Psoas muscle (tissue), 8 donors: ENCODE measurements around the gene PTK6. TPM values are rescaled to one million over a fixed set of nuclear protein-coding genes. Genes with fewer than 3 reads are reported as not detected.

Experiments
- ATAC-seq, 4 donors: fragments of 200-7000 bp; cut with Tn5 transposase; one replicate each; pipeline ENCODE4 v1.9.1; 2020; ENCODE audit warnings: moderate library complexity in 3 of 4, mild to moderate bottlenecking in 2 of 4
- DNase-seq, 2 donors: peaks; one replicate each; pipeline ENCODE4 v3.0.0-alpha.2; 2020
- H3K27ac ChIP-seq: fragments of 200-600 bp; one replicate; pipeline ENCODE4 v1.8.0; 2022
- H3K27me3 ChIP-seq, 3 donors: fragments of 200-600 bp in 1 of 3; one replicate each; pipeline versions ENCODE4 v1.6.1 to v1.8.0; 2013 to 2022; ENCODE audit warnings: low read length in 2 of 3, mild to moderate bottlenecking in 2 of 3, moderate library complexity in 1 of 3; ENCODE audit not compliant: insufficient read depth in 3 of 3
- H3K36me3 ChIP-seq, 2 donors: fragments of 200-600 bp in 1 of 2; one replicate each; pipeline versions ENCODE4 v1.6.1 to v1.8.0; 2013 to 2022; ENCODE audit warnings: low read depth in 1 of 2, mild to moderate bottlenecking in 1 of 2, moderate library complexity in 1 of 2; ENCODE audit not compliant: insufficient read depth in 1 of 2
- H3K4me1 ChIP-seq: fragments of 200-600 bp; one replicate; pipeline ENCODE4 v1.8.0; 2022
- H3K4me3 ChIP-seq: fragments of 200-600 bp; one replicate; pipeline ENCODE4 v1.8.0; 2022; ENCODE audit warnings: mild to moderate bottlenecking
- H3K9me3 ChIP-seq: fragments of 200-600 bp; one replicate; pipeline ENCODE4 v1.8.0; 2022
- WGBS, 3 donors: extraction: QIAGEN DNeasy Blood & Tissue Kit; methylation state at CpG; one replicate each; pipeline versions ENCODE4 v1.1.6 to v1.1.7; 2013; 5-methylcytosine and 5-hydroxymethylcytosine counted together
- intact Hi-C, 2 donors: fragments of 100-400 bp; cut with DNase I; formaldehyde crosslinking; loops; one replicate each; pipeline versions ENCODE4 v1.11.0 to v1.14.2; 2022
- polyA plus RNA-seq, 3 donors: library from polyadenylated mRNA; stranded (reverse); fragments of 200-250 nt; gene quantifications; one replicate each; pipeline ENCODE4 v1.2.3, GENCODE V29; 2013
- total RNA-seq, 4 donors: library from RNA; stranded (reverse); fragmentation: NEBNext Ultra II Directional in 2 of 4; extraction: Animal tissue kit (Norgen Biotek cat#: 25700) in 2 of 4; gene quantifications; one replicate each; pipeline versions ENCODE4 v1.2.1 to v1.2.4, GENCODE V29; 2021 to 2023
- TF ChIP-seq, protein P1 (sequence below): fragments of 200-600 bp; IDR thresholded peaks from one replicate; pipeline ENCODE4 v1.8.0; 2022; ENCODE audit warnings: antibody characterized with exemption
- donor health status: healthy with polysubstance abuse.
- donor health status: DM: no; HTN: no; CAD: no; lungs with moderate emphysema.
- donor health status: Bipolar disorder and iron deficiency.
- donor health status: healthy.
- donor health status: DM: yes; HTN: yes; CAD: no.
- donor health status: DM: no; HTN: no; CAD: no.
- donor health status: DM: no; HTN: no; CAD: no.
- donor health status: DM: yes; HTN: yes; CAD: no.

PTK6 gene
- total and polyA plus RNA-seq, 7 donors: 0.04 to 0.06 (median 0.04) TPM; not detected in 4

DNA sequence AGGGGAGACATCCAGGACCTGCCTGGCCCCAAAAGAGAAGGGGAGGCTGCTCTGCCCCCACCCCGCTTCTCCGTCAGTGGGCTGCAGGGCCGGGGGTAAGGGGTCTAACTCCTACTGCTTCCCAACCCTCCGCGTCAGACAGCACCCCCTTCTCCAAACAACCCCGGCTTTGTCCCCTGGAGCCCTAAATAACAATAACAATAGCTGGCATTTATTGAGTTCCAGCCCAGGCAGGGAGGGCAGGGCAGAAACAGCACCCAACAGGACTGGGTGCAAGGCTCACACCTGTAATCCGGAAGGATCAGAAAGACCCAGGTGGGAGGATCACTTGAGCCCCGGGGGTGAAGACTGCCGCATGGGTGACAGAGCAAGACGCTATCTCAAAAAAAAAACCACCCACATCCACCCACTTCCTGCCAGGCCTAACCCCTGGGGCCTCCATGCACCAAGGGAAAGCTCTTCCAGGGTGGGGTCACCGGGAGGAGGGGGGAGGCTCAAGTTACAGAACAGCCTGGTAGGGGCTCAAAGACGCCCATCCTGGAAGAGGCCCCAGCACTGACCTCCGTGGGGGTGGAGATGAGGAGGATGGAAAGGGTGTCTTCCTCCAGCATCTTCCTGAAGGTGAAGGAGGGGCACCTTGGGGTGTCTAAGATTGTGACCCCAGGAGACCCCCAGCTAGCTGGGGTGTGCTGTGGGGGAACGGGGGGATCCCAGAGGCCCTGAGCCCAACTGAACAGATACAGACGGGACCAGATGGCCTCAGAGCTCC lies 15.5 kb upstream of the PTK6 start:
- H3K36me3 ChIP-seq: no peaks in the 10 kb centered on the region
- WGBS, 3 donors: 37 to 42% (median 39%) methylated on average over 14 to 15 of the region's 15 CpGs
- H3K9me3 ChIP-seq: no peaks in the 10 kb centered on the region
- intact Hi-C loops: no loop called here
- H3K27ac ChIP-seq: no peak overlapping the region
- H3K4me3 ChIP-seq: no peak overlapping the region
- ATAC-seq: no peak
- TF ChIP-seq, protein P1, sequence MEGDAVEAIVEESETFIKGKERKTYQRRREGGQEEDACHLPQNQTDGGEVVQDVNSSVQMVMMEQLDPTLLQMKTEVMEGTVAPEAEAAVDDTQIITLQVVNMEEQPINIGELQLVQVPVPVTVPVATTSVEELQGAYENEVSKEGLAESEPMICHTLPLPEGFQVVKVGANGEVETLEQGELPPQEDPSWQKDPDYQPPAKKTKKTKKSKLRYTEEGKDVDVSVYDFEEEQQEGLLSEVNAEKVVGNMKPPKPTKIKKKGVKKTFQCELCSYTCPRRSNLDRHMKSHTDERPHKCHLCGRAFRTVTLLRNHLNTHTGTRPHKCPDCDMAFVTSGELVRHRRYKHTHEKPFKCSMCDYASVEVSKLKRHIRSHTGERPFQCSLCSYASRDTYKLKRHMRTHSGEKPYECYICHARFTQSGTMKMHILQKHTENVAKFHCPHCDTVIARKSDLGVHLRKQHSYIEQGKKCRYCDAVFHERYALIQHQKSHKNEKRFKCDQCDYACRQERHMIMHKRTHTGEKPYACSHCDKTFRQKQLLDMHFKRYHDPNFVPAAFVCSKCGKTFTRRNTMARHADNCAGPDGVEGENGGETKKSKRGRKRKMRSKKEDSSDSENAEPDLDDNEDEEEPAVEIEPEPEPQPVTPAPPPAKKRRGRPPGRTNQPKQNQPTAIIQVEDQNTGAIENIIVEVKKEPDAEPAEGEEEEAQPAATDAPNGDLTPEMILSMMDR: no peak
- no peak for DNase-seq
- no peaks in the 10 kb centered on the region for H3K4me1 ChIP-seq
- H3K27me3 ChIP-seq: peaks cover 0 to 69% (median 29%) of the 10 kb centered on the region in 3 donors

DNA sequence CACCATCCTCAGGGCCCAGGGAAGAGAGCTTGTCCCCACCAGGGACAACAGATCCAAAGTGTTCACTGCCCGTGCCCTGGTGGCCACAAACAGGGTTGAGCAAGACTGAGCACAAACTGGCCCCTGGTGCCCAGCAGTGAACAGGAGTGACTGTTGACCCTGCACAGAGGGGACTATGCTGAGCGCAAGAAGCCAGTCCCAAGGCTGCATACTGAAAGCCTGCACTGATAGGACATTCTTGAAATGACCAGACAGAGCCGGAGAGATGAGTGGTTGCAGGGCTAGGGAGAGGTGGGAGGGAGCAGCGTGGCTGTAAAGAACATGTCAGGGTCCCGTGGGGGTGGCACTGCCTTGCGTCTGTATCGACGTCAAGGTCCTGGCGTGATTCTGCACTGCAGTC lies 13.9 kb upstream of the PTK6 start:
- H3K27me3 ChIP-seq: peaks cover 0 to 79% (median 31%) of the 10 kb centered on the region in 3 donors
- intact Hi-C loops: no loop called here
- H3K36me3 ChIP-seq: no peaks in the 10 kb centered on the region
- H3K27ac ChIP-seq: no peak overlapping the region
- H3K9me3 ChIP-seq: no peaks in the 10 kb centered on the region
- no peak for ATAC-seq
- DNase-seq: no peak
- H3K4me1 ChIP-seq: no peaks in the 10 kb centered on the region
- H3K4me3 ChIP-seq: no peak overlapping the region
- WGBS, 3 donors: 33 to 40% (median 37%) methylated on average over 9 of the region's 9 CpGs
- TF ChIP-seq, protein P1: no peak

DNA sequence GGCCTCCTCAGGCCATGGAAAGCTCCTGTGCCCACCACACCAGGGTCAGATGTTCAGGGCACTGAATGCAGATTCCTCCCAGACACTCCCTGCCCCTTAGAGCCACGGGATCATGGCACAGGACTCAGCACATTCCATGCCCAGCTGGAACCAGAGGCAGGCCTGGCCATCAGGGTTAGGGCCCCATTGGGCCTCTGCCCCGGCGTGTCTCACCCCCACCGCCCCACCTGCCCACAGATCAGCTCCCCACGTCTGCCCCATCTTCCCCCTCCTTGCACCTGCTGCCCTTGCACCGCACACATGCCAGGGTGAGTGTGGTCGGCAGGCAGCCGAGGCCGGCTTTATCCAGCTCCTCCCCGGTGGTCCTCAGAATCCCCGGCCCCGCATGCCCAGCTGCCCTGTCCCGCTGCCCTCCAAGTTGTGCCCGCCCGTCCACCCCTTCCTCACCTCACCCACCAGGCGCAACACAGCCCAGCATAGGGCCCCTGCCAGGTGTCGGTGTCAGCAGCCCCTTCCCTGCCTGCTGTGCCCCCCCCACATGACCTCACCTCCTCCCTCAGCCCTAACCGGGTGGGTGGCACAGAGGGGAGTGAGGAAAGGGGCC lies 12.6 kb upstream of the PTK6 start:
- Histone ChIP-seq H3K4me3 (no peak overlapping the region), H3K27me3 (peaks cover 0 to 84% (median 31%) of the 10 kb centered on the region in 3 donors), H3K4me1 (no peaks in the 10 kb centered on the region), H3K36me3 (no peaks in the 10 kb centered on the region), H3K9me3 (no peaks in the 10 kb centered on the region), H3K27ac (no peak overlapping the region)
- TF ChIP-seq, protein P1: no peak
- DNase-seq (no peak), ATAC-seq (no peak)
- intact Hi-C loops: no loop called here
- WGBS, 3 donors: 45 to 56% (median 49%) methylated on average over 14 to 18 of the region's 18 CpGs

DNA sequence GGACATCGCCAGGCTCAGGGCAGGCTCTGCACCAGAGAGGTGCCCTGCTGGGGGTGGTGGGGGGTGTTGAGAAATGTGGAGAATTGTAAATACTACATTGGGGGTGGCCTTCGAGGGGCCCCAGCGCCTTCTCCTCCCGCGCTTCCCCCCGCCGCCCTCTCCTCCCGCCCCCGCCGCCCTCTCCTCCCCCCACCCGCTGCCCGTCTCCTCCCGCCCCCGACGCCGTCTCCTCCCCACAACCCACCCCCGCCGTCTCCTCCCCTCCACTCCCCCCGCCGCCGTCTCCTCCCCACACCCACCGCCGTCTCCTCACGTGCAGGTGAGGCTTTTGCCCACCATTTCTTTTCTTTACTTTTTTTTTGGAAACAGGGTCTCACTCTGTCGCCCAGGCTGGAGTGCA lies 11.8 kb upstream of the PTK6 start:
- Histone ChIP-seq H3K4me1 (no peaks in the 10 kb centered on the region), H3K27me3 (peaks cover 0 to 80% (median 31%) of the 10 kb centered on the region in 3 donors), H3K4me3 (no peak overlapping the region), H3K27ac (no peak overlapping the region), H3K36me3 (no peaks in the 10 kb centered on the region), H3K9me3 (no peaks in the 10 kb centered on the region)
- TF ChIP-seq, protein P1: no peak
- 12 to 18% (median 16%) methylated on average over 5 to 23 of the region's 25 CpGs for WGBS, 3 donors
- intact Hi-C loops: no loop called here
- ATAC-seq: no peak
- no peak for DNase-seq
